ENCODE measurements around the gene ZNF438.

GRCh38 chr10:31069411-31069810 is 37.7 kb upstream of the ZNF438 start:
- no peak for TF ChIP-seq EZH2 (IDR thresholded peaks at IDR 0.05; ENCODE audit: low read depth, low read length, severe bottlenecking)
- no peak for TF ChIP-seq KDM1A (IDR thresholded peaks at IDR 0.05; ENCODE audit: borderline replicate concordance, low read length)
- TF ChIP-seq NANOG (IDR thresholded peaks at IDR 0.05; ENCODE audit: insufficient read depth, low read depth, low read length, poor library complexity, severe bottlenecking) = no peak
- no peak for TF ChIP-seq CTCF (IDR thresholded peaks at IDR 0.05; ENCODE audit: control extremely low read depth in 1 of 3, insufficient read depth in 1 of 3, low read depth in 1 of 3, low read length in 3 of 3)
- no peak for TF ChIP-seq TAF1 (IDR thresholded peaks at IDR 0.05; ENCODE audit: low read depth, low read length)
- TF ChIP-seq EP300 (IDR thresholded peaks at IDR 0.05; ENCODE audit: borderline replicate concordance in 1 of 2, low read depth in 2 of 2, low read length in 2 of 2) = no peak
- TF ChIP-seq POLR2AphosphoS5 (IDR thresholded peaks at IDR 0.05; ENCODE audit: low read depth, low read length) = no peak
- TF ChIP-seq ZNF274 (IDR thresholded peaks at IDR 0.05; ENCODE audit: borderline replicate concordance, extremely low read depth, low read length) = no peak
- no peak for TF ChIP-seq POLR2A (IDR thresholded peaks at IDR 0.05; ENCODE audit: control extremely low read depth in 1 of 2, low read depth in 2 of 2, low read length in 2 of 2)
- TF ChIP-seq CREB1 (IDR thresholded peaks at IDR 0.05) = no peak
- no peak for TF ChIP-seq CBX5 (IDR thresholded peaks at IDR 0.05; ENCODE audit: low read depth, low read length)
